Liver (tissue), 9 donors: ENCODE results near the gene MLKL. TPM values are rescaled to one million over a fixed set of nuclear protein-coding genes. Genes with fewer than 3 reads are reported as not detected.

ENCODE experiments used
- DNase-seq: peaks from one replicate; pipeline ENCODE4 v3.0.0-alpha.2; 2017; ENCODE audit warnings: low spot score
- H3K27ac ChIP-seq, 2 donors: one replicate each; pipeline ENCODE4 v1.7.0; 2013; ENCODE audit warnings: inconsistent platforms in 2 of 2, low read length in 2 of 2, control low read depth in 1 of 2, low read depth in 1 of 2, mild to moderate bottlenecking in 1 of 2
- H3K27me3 ChIP-seq, 4 donors: one replicate each; pipeline versions ENCODE4 v1.6.1 to v1.7.0; 2013; ENCODE audit warnings: low read length in 3 of 4, inconsistent platforms in 1 of 4, mild to moderate bottlenecking in 1 of 4, moderate library complexity in 1 of 4; ENCODE audit not compliant: control insufficient read depth in 4 of 4, insufficient read depth in 4 of 4
- H3K36me3 ChIP-seq, 4 donors: one replicate each; pipeline versions ENCODE4 v1.6.1 to v1.7.0; 2013; ENCODE audit warnings: low read length in 3 of 4, mild to moderate bottlenecking in 3 of 4, low read depth in 1 of 4, moderate library complexity in 1 of 4; ENCODE audit not compliant: control insufficient read depth in 4 of 4, insufficient read depth in 3 of 4
- H3K4me1 ChIP-seq, 4 donors: one replicate each; pipeline versions ENCODE4 v1.6.1 to v1.7.0; 2013; ENCODE audit warnings: low read length in 3 of 4, mild to moderate bottlenecking in 3 of 4, moderate library complexity in 1 of 4; ENCODE audit not compliant: control insufficient read depth in 4 of 4, insufficient read depth in 4 of 4
- H3K4me3 ChIP-seq, 3 donors: one replicate each; pipeline versions ENCODE4 v1.6.1 to v1.7.0; 2013; ENCODE audit warnings: low read length in 3 of 3, control low read depth in 1 of 3, low read depth in 1 of 3, mild to moderate bottlenecking in 1 of 3
- H3K9ac ChIP-seq, 2 donors: one replicate each; pipeline ENCODE4 v1.7.0; 2013; ENCODE audit warnings: low read length in 2 of 2, mild to moderate bottlenecking in 2 of 2, moderate library complexity in 2 of 2, control low read depth in 1 of 2, low read depth in 1 of 2
- H3K9me3 ChIP-seq, 4 donors: one replicate each; pipeline versions ENCODE4 v1.6.1 to v1.7.0; 2013; ENCODE audit warnings: low read length in 3 of 4; ENCODE audit not compliant: control insufficient read depth in 4 of 4
- ATF3 ChIP-seq: IDR thresholded peaks from 2 replicates; pipeline ENCODE4 v1.6.1; 2016; ENCODE audit warnings: antibody characterized with exemption
- CTCF ChIP-seq: fragments of 150-350 bp; IDR thresholded peaks from 2 replicates; pipeline ENCODE4 v1.5.1; 2017; ENCODE audit warnings: improper control_type of control experiment, low read depth, low read length; ENCODE audit not compliant: missing input control
- FOXA1 ChIP-seq: IDR thresholded peaks from 2 replicates; pipeline ENCODE4 v1.6.1; 2016; ENCODE audit warnings: antibody characterized with exemption
- FOXA2 ChIP-seq: IDR thresholded peaks from 2 replicates; pipeline ENCODE4 v1.6.1; 2016; ENCODE audit warnings: antibody characterized with exemption
- HNF4A ChIP-seq, 2 donors: conservative IDR thresholded peaks; 2 replicates each; pipeline ENCODE4 v1.6.1; 2016; ENCODE audit warnings: antibody characterized with exemption in 2 of 2, mild to moderate bottlenecking in 2 of 2
- JUND ChIP-seq, 2 donors: IDR thresholded peaks; 2 replicates each; pipeline ENCODE4 v1.6.1; 2016; ENCODE audit warnings: antibody characterized with exemption in 2 of 2
- MAX ChIP-seq: IDR thresholded peaks from 2 replicates; pipeline ENCODE4 v1.6.1; 2016; ENCODE audit warnings: antibody characterized with exemption
- NR2F2 ChIP-seq: IDR thresholded peaks from 2 replicates; pipeline ENCODE4 v1.6.1; 2016; ENCODE audit warnings: antibody characterized with exemption
- RAD21 ChIP-seq, 2 donors: IDR thresholded peaks; 2 replicates each; pipeline ENCODE4 v1.6.1; 2016; ENCODE audit warnings: antibody characterized with exemption in 2 of 2, mild to moderate bottlenecking in 2 of 2
- REST ChIP-seq: IDR thresholded peaks from 2 replicates; pipeline ENCODE4 v1.6.1; 2016; ENCODE audit warnings: antibody characterized with exemption, mild to moderate bottlenecking
- SP1 ChIP-seq: IDR thresholded peaks from 2 replicates; pipeline ENCODE4 v1.6.1; 2018; ENCODE audit warnings: antibody characterized with exemption, mild to moderate bottlenecking
- ZBTB33 ChIP-seq: IDR thresholded peaks from 2 replicates; pipeline ENCODE4 v1.6.1; 2016; ENCODE audit warnings: antibody characterized with exemption
- WGBS: extraction: QIAGEN DNeasy Blood & Tissue Kit; methylation state at CpG from one replicate; pipeline ENCODE4 v1.1.7; 2013; 5-methylcytosine and 5-hydroxymethylcytosine counted together
- polyA plus RNA-seq, 2 donors: library from polyadenylated mRNA; stranded (reverse) in 1 of 2; unstranded in 1 of 2; fragments of 200-250 nt in 1 of 2; fragments of >200 nt in 1 of 2; fragmentation: Nextera tagmentation in 1 of 2; extraction: Ambion mirVana in 1 of 2; gene quantifications; one replicate each; pipeline versions ENCODE4 v1.2.1 to v1.2.3, GENCODE V29; 2013 to 2015
- total RNA-seq, 2 donors: library from RNA; depleted of rRNA; stranded (reverse); fragments of >200 nt; gene quantifications; one replicate each; pipeline ENCODE4 v1.2.3, GENCODE V29; 2014
- donor health status: healthy.
- donor health status: healthy.
- donor health status: healthy.
- donor health status: healthy.
- donor health status: healthy.

Gene MLKL
- total and polyA plus RNA-seq, 4 donors: 2.5 to 7.6 (median 3.6) TPM

- H3K27ac ChIP-seq: no peak overlapping the region
- H3K9me3 ChIP-seq: no peaks in the 10 kb centered on the region
- H3K36me3 ChIP-seq: no peaks in the 10 kb centered on the region
- no peaks in the 10 kb centered on the region for H3K4me1 ChIP-seq
- WGBS: 71% methylated on average over 21 of the region's 21 CpGs
- H3K4me3 ChIP-seq: no peak overlapping the region
- peaks cover 0 to 4% (median 0%) of the 10 kb centered on the region in 4 donors for H3K27me3 ChIP-seq
- no peak for DNase-seq
- H3K9ac ChIP-seq: no peak overlapping the region
- TF ChIP-seq MAX: no peak
- TF ChIP-seq FOXA1: no peak
- TF ChIP-seq RAD21 (IDR thresholded peaks at IDR 0.05): no peak
- no peak for TF ChIP-seq CTCF
Measured at GRCh38 chr16:74734361-74735161, 33.9 kb upstream of the MLKL start.

- WGBS: 90% methylated on average over 15 of the region's 15 CpGs
- TF ChIP-seq MAX (no peak), ZBTB33 (no peak), JUND (IDR thresholded peaks at IDR 0.05) (no peak), REST (no peak), FOXA2 (no peak), SP1 (no peak), NR2F2 (no peak), ATF3 (no peak), HNF4A (conservative IDR thresholded peaks at IDR 0.05) (no peak)
- H3K36me3 ChIP-seq: no peaks in the 10 kb centered on the region
- H3K9ac ChIP-seq: no peak overlapping the region
- no peaks in the 10 kb centered on the region for H3K4me1 ChIP-seq
- no peak overlapping the region for H3K27ac ChIP-seq
- DNase-seq: no peak
- H3K27me3 ChIP-seq: peaks cover 0 to 4% (median 0%) of the 10 kb centered on the region in 4 donors
- H3K4me3 ChIP-seq: no peak overlapping the region
- no peaks in the 10 kb centered on the region for H3K9me3 ChIP-seq
Measured at GRCh38 chr16:74732707-74733350, 32.2 kb upstream of the MLKL start.
